Measurements from ENCODE around the gene IDH3A. TPM values are rescaled to one million over a fixed set of nuclear protein-coding genes. Genes with fewer than 3 reads are reported as not detected.

Gene IDH3A
- total and polyA plus RNA-seq, 9 of the 15 experiments (the other 6 are each of a cell fraction or from before 2014, with no cell fraction given), result 37.4 to 249 (median 107) TPM

DNA sequence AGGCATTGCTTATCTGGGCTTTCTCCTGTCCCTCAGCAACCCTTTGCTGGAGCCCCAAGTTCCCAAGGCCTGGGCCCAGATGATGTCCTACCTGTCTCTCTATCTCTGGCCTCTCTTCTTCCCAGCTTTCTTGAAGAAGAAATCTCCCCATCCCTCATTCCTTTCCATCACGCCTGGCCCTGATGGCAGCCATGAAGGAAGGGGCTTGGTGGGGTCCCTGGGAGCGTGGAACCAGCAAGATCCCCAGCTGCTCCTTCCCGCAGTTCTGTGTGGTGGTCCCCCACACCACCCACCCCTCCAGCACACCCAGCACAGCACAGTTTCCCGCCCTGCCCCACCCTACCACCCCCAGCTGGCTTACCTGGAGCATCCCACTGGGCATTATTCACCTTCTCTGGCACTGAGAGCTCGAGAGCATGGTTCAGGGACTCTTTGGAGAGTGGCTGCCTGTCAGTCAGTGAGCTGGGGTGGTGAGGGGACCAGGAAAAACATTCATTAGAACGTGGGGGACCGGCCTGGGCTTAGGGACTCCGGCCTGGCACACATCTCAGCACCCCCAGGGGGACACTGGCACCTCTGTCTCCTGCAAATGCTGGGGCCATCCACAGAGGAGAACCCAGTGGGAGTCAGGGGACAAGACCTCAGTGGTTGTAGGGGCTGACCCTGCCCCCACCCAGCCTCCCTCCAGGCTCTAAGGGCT is 58.6 kb downstream of the IDH3A start (continued):
- TF ChIP-seq ARID3A (IDR thresholded peaks at IDR 0.05; ENCODE audit: borderline replicate concordance, low read depth, low read length), result no peak

GRCh38 chr15:78208341-78208844 is 59.2 kb downstream of the IDH3A start:
- no peak overlapping the region for H3K4me2 ChIP-seq (ENCODE audit: insufficient read depth, low read length)
- 52% methylated on average over 8 of the region's 8 CpGs for WGBS (ENCODE audit: insufficient coverage, low coverage, missing lambda C conversion rate)
- DNase-seq (ENCODE audit: extremely low read depth in 1 of 4, low spot score in 3 of 4) (no peak), FAIRE-seq (no peak), ATAC-seq (no peak)
- in situ Hi-C loops (cut with MboI), result no loop called here
- no peak overlapping the region for H3K27ac ChIP-seq (ENCODE audit: extremely low read depth, low read depth, low read length)
- ChIA-PET CTCF (ENCODE audit: low intra/inter-chr PET ratio) (no interaction called here), POLR2A (no interaction called here)
- BruUV-seq (replicated peaks), result no TSS peak
- no peaks in the 10 kb centered on the region for H3K79me2 ChIP-seq (ENCODE audit: control insufficient read depth, insufficient read depth, low read length)
- H3K4me3 ChIP-seq, result no peak overlapping the region
- H3K9me3 ChIP-seq (replicated peaks; ENCODE audit: control insufficient read depth, insufficient read depth, low read depth, low read length), result no peaks in the 10 kb centered on the region
- H3K27me3 ChIP-seq (ENCODE audit: control insufficient read depth in 2 of 2, insufficient read depth in 2 of 2, low read length in 2 of 2), result peaks cover 0 to 4% of the 10 kb centered on the region in 2 experiments; a peak in 2 of 5 replicates
- TF ChIP-seq ZNF609 (CRISPR knock-in tag; IDR thresholded peaks at IDR 0.05; ENCODE audit: borderline replicate concordance) (no peak), NONO (IDR thresholded peaks at IDR 0.05; ENCODE audit: low read depth in 2 of 2, low read length in 1 of 2) (no peak), PTBP1 (IDR thresholded peaks at IDR 0.05; ENCODE audit: low read depth, low read length) (no peak), GABPB1 (CRISPR knock-in tag; IDR thresholded peaks at IDR 0.05) (no peak), RB1 (IDR thresholded peaks at IDR 0.05; ENCODE audit: low read depth) (no peak), ZNF174 (CRISPR knock-in tag; IDR thresholded peaks at IDR 0.05) (no peak)
- peaks cover 20 to 25% of the 10 kb centered on the region in 2 experiments; a peak in 4 of 5 replicates for H3K4me1 ChIP-seq (replicated peaks in 1 of 2; ENCODE audit: control insufficient read depth in 2 of 2, insufficient read depth in 2 of 2, low read length in 2 of 2)
- H2AFZ ChIP-seq (ENCODE audit: low read depth, low read length), result no peak overlapping the region
- H3K36me3 ChIP-seq (ENCODE audit: control insufficient read depth, insufficient read depth, low read length), result no peaks in the 10 kb centered on the region
- intact Hi-C loops (cut with micrococcal nuclease), result no loop called here
- H4K20me1 ChIP-seq (replicated peaks; ENCODE audit: control insufficient read depth, insufficient read depth, low read length), result 0 out of 2 replicates have a peak, but pooled peaks cover 3% of the 10 kb centered on the region
- H3K9me1 ChIP-seq (ENCODE audit: control insufficient read depth, insufficient read depth, low read length), result no peaks in the 10 kb centered on the region
- H3K9ac ChIP-seq (ENCODE audit: insufficient read depth in 1 of 2, low read depth in 2 of 2, low read length in 2 of 2), result no peak overlapping the region
